Mesenchymal stem cell (in vitro differentiated cells and primary cell): ENCODE data around the gene KRTAP1-3.

Experiments used
- DNase-seq: peaks from one replicate; pipeline ENCODE4 v3.0.0-alpha.2; 2013
- H2AFZ ChIP-seq: one replicate; pipeline ENCODE4 v1.6.1; 2013; ENCODE audit warnings: low read depth, mild to moderate bottlenecking, control low read depth, inconsistent platforms, low read length, moderate library complexity
- H2AK5ac ChIP-seq: 2 replicates; pipeline ENCODE4 v1.6.1; 2013; ENCODE audit warnings: low read length, moderate library complexity, mild to moderate bottlenecking, inconsistent platforms; ENCODE audit not compliant: severe bottlenecking
- H2BK120ac ChIP-seq: one replicate; pipeline ENCODE4 v1.6.1; 2013; ENCODE audit warnings: low read depth, mild to moderate bottlenecking, inconsistent platforms, low read length, moderate library complexity
- H2BK12ac ChIP-seq, 2 experiments: one replicate each; pipeline ENCODE4 v1.6.1; 2013; ENCODE audit warnings: inconsistent platforms in 2 of 2, low read length in 2 of 2, mild to moderate bottlenecking in 2 of 2, moderate library complexity in 2 of 2, control low read depth in 1 of 2
- H2BK15ac ChIP-seq: one replicate; pipeline ENCODE4 v1.6.1; 2013; ENCODE audit warnings: mild to moderate bottlenecking, low read depth, inconsistent platforms; ENCODE audit not compliant: poor library complexity, severe bottlenecking
- H2BK5ac ChIP-seq: 2 replicates; pipeline ENCODE4 v1.6.1; 2013; ENCODE audit warnings: low read depth, mild to moderate bottlenecking, low read length, control low read depth, inconsistent platforms; ENCODE audit not compliant: poor library complexity, severe bottlenecking
- H3K14ac ChIP-seq, 2 experiments: one replicate each; pipeline ENCODE4 v1.6.1; 2013; ENCODE audit warnings: inconsistent platforms in 2 of 2, low read length in 2 of 2, control low read depth in 1 of 2, mild to moderate bottlenecking in 1 of 2, moderate library complexity in 1 of 2
- H3K18ac ChIP-seq, 2 experiments: one replicate each; pipeline ENCODE4 v1.6.1; 2013; ENCODE audit warnings: inconsistent platforms in 2 of 2, low read length in 2 of 2, control low read depth in 1 of 2, low read depth in 1 of 2, mild to moderate bottlenecking in 1 of 2
- H3K23ac ChIP-seq, 2 experiments: one replicate each; pipeline ENCODE4 v1.6.1; 2013; ENCODE audit warnings: inconsistent platforms in 2 of 2, low read length in 2 of 2, mild to moderate bottlenecking in 2 of 2, moderate library complexity in 2 of 2, control low read depth in 1 of 2
- H3K27ac ChIP-seq: 2 replicates; pipeline ENCODE4 v1.5.1; 2013; ENCODE audit warnings: mild to moderate bottlenecking, moderate library complexity, low read length, control low read depth, inconsistent platforms; ENCODE audit not compliant: poor library complexity, severe bottlenecking
- H3K27me3 ChIP-seq, 2 experiments: 2 replicates each; pipeline versions ENCODE4 v1.6.1 to v1.7.0; 2013; ENCODE audit warnings: low read length in 2 of 2, mild to moderate bottlenecking in 2 of 2, moderate library complexity in 2 of 2, control low read depth in 1 of 2, inconsistent platforms in 1 of 2; ENCODE audit not compliant: control insufficient read depth in 1 of 2, insufficient read depth in 1 of 2
- H3K36me3 ChIP-seq, 2 experiments: 2 replicates each; pipeline versions ENCODE4 v1.6.1 to v1.7.0; 2013; ENCODE audit warnings: low read length in 2 of 2, control low read depth in 1 of 2, inconsistent platforms in 1 of 2, low read depth in 1 of 2, mild to moderate bottlenecking in 1 of 2; ENCODE audit not compliant: insufficient read depth in 2 of 2, control insufficient read depth in 1 of 2
- H3K4ac ChIP-seq, 2 experiments: one replicate each; pipeline ENCODE4 v1.6.1; 2013; ENCODE audit warnings: inconsistent platforms in 2 of 2, low read length in 2 of 2, mild to moderate bottlenecking in 2 of 2, moderate library complexity in 2 of 2, control low read depth in 1 of 2, low read depth in 1 of 2
- H3K4me1 ChIP-seq: 2 replicates; pipeline ENCODE4 v1.6.1; 2013; ENCODE audit warnings: low read depth, low read length, control low read depth; ENCODE audit not compliant: control insufficient read depth, insufficient read depth
- H3K4me2 ChIP-seq: 2 replicates; pipeline ENCODE4 v1.6.1; 2013; ENCODE audit warnings: low read length, mild to moderate bottlenecking, inconsistent platforms; ENCODE audit not compliant: poor library complexity, severe bottlenecking
- H3K4me3 ChIP-seq, 2 experiments: 2 replicates each; pipeline versions ENCODE4 v1.5.1 to v1.7.0; 2013; ENCODE audit warnings: low read length in 2 of 2, mild to moderate bottlenecking in 2 of 2, control low read depth in 1 of 2, low read depth in 1 of 2; ENCODE audit not compliant: insufficient read depth in 1 of 2
- H3K79me1 ChIP-seq: replicated peaks from 2 replicates; pipeline ENCODE4 v1.6.1; 2013; ENCODE audit warnings: mild to moderate bottlenecking, control low read depth, low read length, inconsistent platforms; ENCODE audit not compliant: poor library complexity, severe bottlenecking
- H3K9ac ChIP-seq: 2 replicates; pipeline ENCODE4 v1.7.0; 2013; ENCODE audit warnings: mild to moderate bottlenecking, low read length, moderate library complexity
- H3K9me3 ChIP-seq: 2 replicates; pipeline ENCODE4 v1.7.0; 2013; ENCODE audit warnings: mild to moderate bottlenecking, low read length; ENCODE audit not compliant: control insufficient read depth
- H4K8ac ChIP-seq: one replicate; pipeline ENCODE4 v1.6.1; 2013; ENCODE audit warnings: inconsistent platforms, mild to moderate bottlenecking, low read length, moderate library complexity
- H4K91ac ChIP-seq: one replicate; pipeline ENCODE4 v1.6.1; 2013; ENCODE audit warnings: mild to moderate bottlenecking, low read length, inconsistent platforms
- WGBS: methylation state at CpG from one replicate; pipeline ENCODE4 v1.1.7; 2013; ENCODE audit warnings: mixed read lengths; 5-methylcytosine and 5-hydroxymethylcytosine counted together

KRTAP1-3 gene

GRCh38 chr17:41009936-41010335 is 24.7 kb downstream of the KRTAP1-3 start:
- WGBS = no CpG with 5 or more reads among the region's 1 CpG
- H2BK5ac ChIP-seq = no peak overlapping the region
- H3K79me1 ChIP-seq = no peaks in the 10 kb centered on the region
- H3K27ac ChIP-seq = no peak overlapping the region
- H3K23ac ChIP-seq = no peak overlapping the region
- no peak overlapping the region for H2AK5ac ChIP-seq
- H3K9ac ChIP-seq = no peak overlapping the region
- no peaks in the 10 kb centered on the region for H3K27me3 ChIP-seq
- H3K4me3 ChIP-seq = no peak overlapping the region
- no peaks in the 10 kb centered on the region for H3K9me3 ChIP-seq
- H3K4me2 ChIP-seq = no peak overlapping the region
- no peak overlapping the region for H3K14ac ChIP-seq
- no peaks in the 10 kb centered on the region for H3K4me1 ChIP-seq
- H3K18ac ChIP-seq = no peak overlapping the region
- H4K91ac ChIP-seq = no peak overlapping the region
- H4K8ac ChIP-seq = no peak overlapping the region
- no peak overlapping the region for H2BK120ac ChIP-seq
- H3K36me3 ChIP-seq = no peaks in the 10 kb centered on the region
- H2BK12ac ChIP-seq = no peak overlapping the region
- no peak overlapping the region for H3K4ac ChIP-seq
- H2BK15ac ChIP-seq = no peak overlapping the region
- DNase-seq = no peak
- H2AFZ ChIP-seq = no peak overlapping the region

- no peak overlapping the region for H2AFZ ChIP-seq
- H2BK12ac ChIP-seq = no peak overlapping the region
- H2AK5ac ChIP-seq = no peak overlapping the region
- H3K27ac ChIP-seq = no peak overlapping the region
- no peak overlapping the region for H3K4ac ChIP-seq
- no peak overlapping the region for H2BK120ac ChIP-seq
- no peaks in the 10 kb centered on the region for H3K9me3 ChIP-seq
- no peak for DNase-seq
- H3K4me3 ChIP-seq = no peak overlapping the region
- H3K18ac ChIP-seq = no peak overlapping the region
- no peak overlapping the region for H2BK5ac ChIP-seq
- no peak overlapping the region for H4K91ac ChIP-seq
- H3K23ac ChIP-seq = no peak overlapping the region
- H3K79me1 ChIP-seq = no peaks in the 10 kb centered on the region
- no peaks in the 10 kb centered on the region for H3K4me1 ChIP-seq
- H3K4me2 ChIP-seq = no peak overlapping the region
- no peak overlapping the region for H2BK15ac ChIP-seq
- H3K9ac ChIP-seq = no peak overlapping the region
- no peaks in the 10 kb centered on the region for H3K27me3 ChIP-seq
- H3K36me3 ChIP-seq = no peaks in the 10 kb centered on the region
- H4K8ac ChIP-seq = no peak overlapping the region
- WGBS = 50% methylated on average over 1 of the region's 4 CpGs
- no peak overlapping the region for H3K14ac ChIP-seq
Observed at GRCh38 chr17:41009301-41009760, 25.3 kb downstream of the KRTAP1-3 start.

GRCh38 chr17:41008811-41009210 is 25.9 kb downstream of the KRTAP1-3 start, which contains the start of gene KRTAP3-1:
Gene KRTAP3-1 (minus strand): TSS chr17:41009128. CDS start chr17:41009074, 54 bp downstream.
- H2BK120ac ChIP-seq = no peak within 1 kb of the TSS
- H2AK5ac ChIP-seq = no peak within 1 kb of the TSS
- WGBS = 82% methylated on average over 6 of the region's 8 CpGs
- no peaks in the 10 kb centered on the region for H3K4me1 ChIP-seq
- no peak within 1 kb of the TSS for H3K18ac ChIP-seq
- no peak within 1 kb of the TSS for H3K4me2 ChIP-seq
- H2BK15ac ChIP-seq = no peak within 1 kb of the TSS
- H3K36me3 ChIP-seq = no peaks in the 10 kb centered on the region
- no peak within 1 kb of the TSS for H3K4ac ChIP-seq
- no peaks in the 10 kb centered on the region for H3K9me3 ChIP-seq
- H3K14ac ChIP-seq = no peak within 1 kb of the TSS
- no peak within 1 kb of the TSS for H2BK12ac ChIP-seq
- no peak within 1 kb of the TSS for H2BK5ac ChIP-seq
- no peak within 1 kb of the TSS for H2AFZ ChIP-seq
- no peak within 1 kb of the TSS for H3K4me3 ChIP-seq
- no peak within 1 kb of the TSS for H3K23ac ChIP-seq
- no peaks in the 10 kb centered on the region for H3K27me3 ChIP-seq
- no peak within 1 kb of the TSS for H4K8ac ChIP-seq
- no peaks in the 10 kb centered on the region for H3K79me1 ChIP-seq
- DNase-seq = no peak
- H3K9ac ChIP-seq = no peak within 1 kb of the TSS
- H4K91ac ChIP-seq = no peak within 1 kb of the TSS
- H3K27ac ChIP-seq = no peak within 1 kb of the TSS

DNA sequence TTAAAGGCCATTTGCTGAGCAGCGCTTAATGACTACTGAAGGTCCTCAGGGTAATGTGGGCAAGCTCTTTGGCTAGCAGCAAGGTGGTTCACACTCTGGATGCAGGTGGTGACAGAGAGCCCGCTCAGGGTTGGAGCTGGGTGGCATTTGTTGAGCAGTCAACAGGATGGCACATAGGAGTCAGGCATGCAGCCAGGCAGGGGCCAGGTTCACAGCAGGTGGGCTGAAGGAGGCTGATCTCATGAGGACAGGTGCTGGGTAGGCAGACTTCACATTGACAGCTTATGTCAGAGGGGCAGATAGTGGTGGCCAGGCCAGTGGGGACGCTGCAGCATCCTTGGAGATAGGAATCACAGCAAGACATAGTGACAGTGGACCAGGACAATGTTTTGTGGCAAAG is 30.3 kb downstream of the KRTAP1-3 start:
- no peak overlapping the region for H3K18ac ChIP-seq
- H2AK5ac ChIP-seq = no peak overlapping the region
- no peak overlapping the region for H3K4ac ChIP-seq
- H3K36me3 ChIP-seq = no peaks in the 10 kb centered on the region
- no peak overlapping the region for H2BK120ac ChIP-seq
- H3K27ac ChIP-seq = no peak overlapping the region
- H3K79me1 ChIP-seq = no peaks in the 10 kb centered on the region
- no peak overlapping the region for H3K4me2 ChIP-seq
- H3K9ac ChIP-seq = no peak overlapping the region
- H2BK15ac ChIP-seq = no peak overlapping the region
- H4K8ac ChIP-seq = no peak overlapping the region
- H2BK12ac ChIP-seq = no peak overlapping the region
- H2BK5ac ChIP-seq = no peak overlapping the region
- no peaks in the 10 kb centered on the region for H3K9me3 ChIP-seq
- no peak overlapping the region for H2AFZ ChIP-seq
- DNase-seq = no peak
- peak overlapping the region in 1 of 2 experiments; percentile 6 for H3K14ac ChIP-seq
- no peaks in the 10 kb centered on the region for H3K27me3 ChIP-seq
- H4K91ac ChIP-seq = no peak overlapping the region
- no peaks in the 10 kb centered on the region for H3K4me1 ChIP-seq
- 80% methylated on average over 3 of the region's 3 CpGs for WGBS
- no peak overlapping the region for H3K4me3 ChIP-seq
- no peak overlapping the region for H3K23ac ChIP-seq
